ENCODE measurements around the gene TRIM4.
"Not testable (repeated sequence)": the region's sequence is repeated elsewhere in the genome, so short reads cannot be mapped to it uniquely, and the experiment has no call there.

The TRIM4 gene

GRCh38 chr7:99928994-99929729, 9.8 kb upstream of the TRIM4 start, which contains the start of gene GJC3:
Gene GJC3, minus strand, starts transcription at chr7:99929620. Its CDS starts 0 bp downstream, at chr7:99929620.
- Mint-ChIP-seq H3K36me3 (no peaks in the 10 kb centered on the region), H3K27ac (peak within 1 kb of the TSS; percentile 77), H3K27me3 (peaks cover 1% of the 10 kb centered on the region), H3K4me1 (peaks cover 28% of the 10 kb centered on the region), H3K9me3 (no peaks in the 10 kb centered on the region), H3K4me3 (peak within 1 kb of the TSS; percentile 75)

- Mint-ChIP-seq H3K27me3 (peaks cover 1% of the 10 kb centered on the region), H3K4me3 (peak overlapping the region; percentile 75), H3K9me3 (no peaks in the 10 kb centered on the region), H3K4me1 (peaks cover 28% of the 10 kb centered on the region), H3K36me3 (no peaks in the 10 kb centered on the region), H3K27ac (no peak overlapping the region)
Observed at GRCh38 chr7:99928188-99928587, 8.9 kb upstream of the TRIM4 start.

GRCh38 chr7:99927536-99927935, 8.2 kb upstream of the TRIM4 start:
- Mint-ChIP-seq H3K27ac (no peak overlapping the region), H3K27me3 (peaks cover 1% of the 10 kb centered on the region)

GRCh38 chr7:99926321-99926720, 7.0 kb upstream of the TRIM4 start:
- peaks cover 1% of the 10 kb centered on the region for H3K27me3 Mint-ChIP-seq

More at GRCh38 chr7:99927536-99927935, 8.2 kb upstream of the TRIM4 start:
- Mint-ChIP-seq H3K4me1 (peaks cover 28% of the 10 kb centered on the region), H3K4me3 (no peak overlapping the region), H3K9me3 (no peaks in the 10 kb centered on the region), H3K36me3 (no peaks in the 10 kb centered on the region)

GRCh38 chr7:99923200-99923599, 3.9 kb upstream of the TRIM4 start:
- peaks cover 1% of the 10 kb centered on the region for H3K27me3 Mint-ChIP-seq

More at GRCh38 chr7:99926321-99926720, 7.0 kb upstream of the TRIM4 start:
- Mint-ChIP-seq H3K27ac (no peak overlapping the region), H3K4me1 (peaks cover 32% of the 10 kb centered on the region), H3K4me3 (no peak overlapping the region), H3K9me3 (no peaks in the 10 kb centered on the region), H3K36me3 (peaks cover 3% of the 10 kb centered on the region)

GRCh38 chr7:99920149-99920548, 819 bp upstream of the TRIM4 start:
- H3K9me3 Mint-ChIP-seq = no peaks in the 10 kb centered on the region
- H3K27ac Mint-ChIP-seq = peak overlapping the region; percentile 98
- peaks cover 47% of the 10 kb centered on the region for H3K4me1 Mint-ChIP-seq
- no peaks in the 10 kb centered on the region for H3K27me3 Mint-ChIP-seq
- H3K36me3 Mint-ChIP-seq = peaks cover 15% of the 10 kb centered on the region
- peak overlapping the region; percentile 99 for H3K4me3 Mint-ChIP-seq

More at GRCh38 chr7:99923200-99923599, 3.9 kb upstream of the TRIM4 start:
- Mint-ChIP-seq H3K4me3 (no peak overlapping the region), H3K36me3 (peaks cover 10% of the 10 kb centered on the region), H3K4me1 (peaks cover 24% of the 10 kb centered on the region), H3K9me3 (no peaks in the 10 kb centered on the region), H3K27ac (no peak overlapping the region)

- Mint-ChIP-seq H3K4me1 (peaks cover 50% of the 10 kb centered on the region), H3K9me3 (no peaks in the 10 kb centered on the region)
Observed at GRCh38 chr7:99919814-99920112, 433 bp upstream of the TRIM4 start.

GRCh38 chr7:99910976-99911375, 8.4 kb downstream of the TRIM4 start:
- no peaks in the 10 kb centered on the region for H3K27me3 Mint-ChIP-seq
- H3K27ac Mint-ChIP-seq = no peak overlapping the region
- H3K4me1 Mint-ChIP-seq = peaks cover 61% of the 10 kb centered on the region
- H3K4me3 Mint-ChIP-seq = no peak overlapping the region
- H3K36me3 Mint-ChIP-seq = peaks cover 11% of the 10 kb centered on the region
- H3K9me3 Mint-ChIP-seq = no peaks in the 10 kb centered on the region

More at GRCh38 chr7:99919814-99920112, 433 bp upstream of the TRIM4 start:
- peak overlapping the region; percentile 99 for H3K4me3 Mint-ChIP-seq
- no peaks in the 10 kb centered on the region for H3K27me3 Mint-ChIP-seq
- peak overlapping the region; percentile 98 for H3K27ac Mint-ChIP-seq
- peaks cover 15% of the 10 kb centered on the region for H3K36me3 Mint-ChIP-seq

GRCh38 chr7:99901581-99901980, 17.7 kb downstream of the TRIM4 start:
- Mint-ChIP-seq H3K36me3 (peaks cover 21% of the 10 kb centered on the region), H3K9me3 (no peaks in the 10 kb centered on the region), H3K27me3 (no peaks in the 10 kb centered on the region), H3K4me3 (no peak overlapping the region), H3K27ac (no peak overlapping the region), H3K4me1 (no peaks in the 10 kb centered on the region)

- H3K9me3 Mint-ChIP-seq = no peaks in the 10 kb centered on the region
- no peaks in the 10 kb centered on the region for H3K27me3 Mint-ChIP-seq
- no peak overlapping the region for H3K4me3 Mint-ChIP-seq
- H3K4me1 Mint-ChIP-seq = no peaks in the 10 kb centered on the region
- no peak overlapping the region for H3K27ac Mint-ChIP-seq
- H3K36me3 Mint-ChIP-seq = peaks cover 18% of the 10 kb centered on the region
Observed at GRCh38 chr7:99899830-99900519, 19.4 kb downstream of the TRIM4 start.

- H3K4me3 Mint-ChIP-seq = no peak overlapping the region
- H3K9me3 Mint-ChIP-seq = no peaks in the 10 kb centered on the region
- H3K27ac Mint-ChIP-seq = no peak overlapping the region
- H3K27me3 Mint-ChIP-seq = no peaks in the 10 kb centered on the region
- H3K4me1 Mint-ChIP-seq = peaks cover under 1% of the 10 kb centered on the region
- peaks cover 18% of the 10 kb centered on the region for H3K36me3 Mint-ChIP-seq
Observed at GRCh38 chr7:99898836-99899235, 20.5 kb downstream of the TRIM4 start.

GRCh38 chr7:99898023-99898357, 21.3 kb downstream of the TRIM4 start:
- Mint-ChIP-seq H3K4me3 (no peak overlapping the region), H3K4me1 (peaks cover 4% of the 10 kb centered on the region), H3K27ac (no peak overlapping the region), H3K36me3 (peaks cover 20% of the 10 kb centered on the region), H3K27me3 (no peaks in the 10 kb centered on the region), H3K9me3 (no peaks in the 10 kb centered on the region)

GRCh38 chr7:99897322-99898022, 21.9 kb downstream of the TRIM4 start:
- H3K36me3 Mint-ChIP-seq = peaks cover 21% of the 10 kb centered on the region
- no peak overlapping the region for H3K4me3 Mint-ChIP-seq
- H3K9me3 Mint-ChIP-seq = no peaks in the 10 kb centered on the region
- no peaks in the 10 kb centered on the region for H3K27me3 Mint-ChIP-seq
- peaks cover 4% of the 10 kb centered on the region for H3K4me1 Mint-ChIP-seq
- H3K27ac Mint-ChIP-seq = no peak overlapping the region

- peaks cover 27% of the 10 kb centered on the region for H3K36me3 Mint-ChIP-seq
- no peaks in the 10 kb centered on the region for H3K27me3 Mint-ChIP-seq
- peak overlapping the region; percentile 26 for H3K27ac Mint-ChIP-seq
- no peak overlapping the region for H3K4me3 Mint-ChIP-seq
- H3K9me3 Mint-ChIP-seq = no peaks in the 10 kb centered on the region
- H3K4me1 Mint-ChIP-seq = peaks cover 4% of the 10 kb centered on the region
Observed at GRCh38 chr7:99894738-99895137, 24.6 kb downstream of the TRIM4 start.

GRCh38 chr7:99893280-99893679, 26.1 kb downstream of the TRIM4 start:
- peaks cover 31% of the 10 kb centered on the region for H3K36me3 Mint-ChIP-seq

GRCh38 chr7:99890348-99890747, 29.0 kb downstream of the TRIM4 start:
- H3K4me3 Mint-ChIP-seq, H3K27ac Mint-ChIP-seq, H3K4me1 Mint-ChIP-seq, H3K27me3 Mint-ChIP-seq, H3K9me3 Mint-ChIP-seq: not testable (repeated sequence)
- H3K36me3 Mint-ChIP-seq = peaks cover 33% of the 10 kb centered on the region

More at GRCh38 chr7:99893280-99893679, 26.1 kb downstream of the TRIM4 start:
- peaks cover 4% of the 10 kb centered on the region for H3K4me1 Mint-ChIP-seq
- no peak overlapping the region for H3K4me3 Mint-ChIP-seq
- H3K27me3 Mint-ChIP-seq = no peaks in the 10 kb centered on the region
- no peaks in the 10 kb centered on the region for H3K9me3 Mint-ChIP-seq
- no peak overlapping the region for H3K27ac Mint-ChIP-seq

Data from activated naive CD4-positive, alpha-beta T cell treated with anti-CD3 and anti-CD28 coated beads, Interleukin-2, amount 50 U/mL, for 24 hours (primary cell).